KG1 (cell line): ENCODE measurements around the gene CHRDL1.
"Not testable (repeated sequence)": the region's sequence is repeated elsewhere in the genome, so short reads cannot be mapped to it uniquely, and the experiment has no call there.

Experiments
- DNase-seq: peaks from one replicate; lab custom pipeline; 2025; lab: John Stamatoyannopoulos, UW

CHRDL1 gene, protein sequence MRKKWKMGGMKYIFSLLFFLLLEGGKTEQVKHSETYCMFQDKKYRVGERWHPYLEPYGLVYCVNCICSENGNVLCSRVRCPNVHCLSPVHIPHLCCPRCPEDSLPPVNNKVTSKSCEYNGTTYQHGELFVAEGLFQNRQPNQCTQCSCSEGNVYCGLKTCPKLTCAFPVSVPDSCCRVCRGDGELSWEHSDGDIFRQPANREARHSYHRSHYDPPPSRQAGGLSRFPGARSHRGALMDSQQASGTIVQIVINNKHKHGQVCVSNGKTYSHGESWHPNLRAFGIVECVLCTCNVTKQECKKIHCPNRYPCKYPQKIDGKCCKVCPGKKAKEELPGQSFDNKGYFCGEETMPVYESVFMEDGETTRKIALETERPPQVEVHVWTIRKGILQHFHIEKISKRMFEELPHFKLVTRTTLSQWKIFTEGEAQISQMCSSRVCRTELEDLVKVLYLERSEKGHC

DNA sequence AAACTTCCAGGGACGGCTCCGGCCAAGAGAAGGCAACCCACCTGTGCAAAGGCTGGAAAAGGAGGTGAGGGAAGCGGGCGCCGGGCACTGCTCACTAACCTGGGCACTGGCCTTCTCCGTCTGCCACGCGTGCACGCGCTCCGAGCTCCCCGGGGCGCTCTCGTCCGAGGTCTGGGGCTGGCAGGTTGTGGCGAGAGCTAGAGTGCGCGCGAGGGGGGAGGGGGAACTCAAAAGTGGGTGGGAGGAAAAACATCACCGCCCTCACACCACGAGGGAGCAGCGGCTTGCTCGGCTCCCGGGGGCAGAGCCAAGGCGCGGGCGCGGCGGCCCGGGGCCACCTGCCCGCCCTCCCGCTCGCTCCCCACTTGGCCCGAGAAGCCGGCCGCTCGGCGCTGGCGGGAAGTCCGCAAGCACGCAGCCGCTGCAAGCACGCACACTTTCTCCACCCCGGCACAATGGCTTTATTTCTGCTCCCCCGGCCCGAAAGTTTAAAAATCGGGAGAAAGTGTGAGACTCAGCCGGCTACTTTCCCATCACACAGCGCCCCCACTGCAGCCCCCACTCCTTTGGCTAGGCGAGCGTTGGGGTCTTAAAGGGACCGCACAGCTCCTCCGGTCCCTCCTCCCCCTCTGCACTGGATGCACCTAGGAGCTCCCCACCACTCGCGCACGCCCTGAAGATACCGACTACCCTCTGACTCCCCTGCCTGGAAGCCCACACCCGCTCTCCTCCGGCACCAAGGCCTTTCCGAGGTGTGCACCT lies at the start of gene CHRDL1:
Gene CHRDL1 (minus strand): TSS at position 173 of the 762 bp plus-strand sequence. CDS start 3,636 bp downstream, outside the sequence.
- DNase-seq: no peak

- DNase-seq: no peak
These were observed 41.4 kb upstream of the CHRDL1 start for GRCh38 chrX:110836982-110837381.

DNA sequence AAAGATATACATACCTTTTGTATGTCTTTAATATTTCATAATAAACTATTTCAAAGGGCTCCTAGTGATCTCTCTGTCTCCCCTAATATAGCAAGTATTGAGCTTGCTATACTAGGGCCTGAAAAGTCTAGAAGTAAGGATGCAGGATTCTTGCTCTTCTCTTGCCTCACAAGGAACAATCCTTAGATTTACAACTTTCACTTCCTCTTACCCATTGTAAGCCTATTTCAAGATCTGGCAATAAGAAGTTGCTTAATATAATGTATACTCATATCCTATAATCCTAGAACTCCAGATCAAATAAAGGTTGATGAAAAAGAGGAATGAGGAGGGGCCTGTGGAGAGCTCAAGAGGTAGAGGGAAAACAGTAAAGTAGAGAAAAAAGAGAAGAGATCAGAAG lies 40.8 kb upstream of the CHRDL1 start:
- no peak for DNase-seq

DNA sequence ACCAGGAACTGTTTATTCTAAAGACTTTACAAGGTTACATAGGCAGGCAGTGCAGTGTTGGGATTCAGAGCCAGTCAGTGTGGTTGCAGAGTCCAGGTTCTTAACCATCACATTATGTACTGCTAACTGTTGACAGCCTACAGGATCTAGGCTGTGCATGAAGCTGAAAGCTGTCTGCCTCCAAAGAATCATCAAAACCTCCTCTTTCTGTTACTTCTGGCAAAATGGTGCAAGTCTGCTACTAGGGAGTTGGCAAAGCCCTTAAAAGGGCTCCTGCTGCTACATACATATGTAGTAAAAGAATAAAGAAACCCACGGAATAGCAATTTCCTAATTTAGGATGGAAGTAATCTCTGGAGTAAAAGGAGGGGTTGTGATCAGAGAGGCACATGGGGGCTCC lies 40.4 kb upstream of the CHRDL1 start:
- DNase-seq: no peak

DNA sequence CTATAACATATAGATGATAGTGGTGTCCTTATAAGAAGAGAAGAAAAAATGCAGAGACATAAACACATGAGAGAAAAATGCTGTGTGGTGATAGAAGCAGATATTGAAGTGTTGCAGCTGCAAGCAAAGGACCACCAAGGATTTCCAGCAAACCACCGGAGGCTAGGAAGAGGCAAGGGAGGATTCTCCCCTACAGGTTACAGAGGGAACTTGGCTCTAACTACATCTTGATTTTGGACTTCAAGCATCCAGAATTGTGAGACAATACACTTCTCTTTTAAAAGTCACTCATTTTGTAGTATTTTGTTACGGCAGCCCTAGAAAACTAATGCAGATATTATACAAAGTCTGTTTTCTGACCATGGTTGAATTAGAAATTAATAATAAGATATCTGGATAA lies 30.4 kb upstream of the CHRDL1 start:
- no peak for DNase-seq

DNA sequence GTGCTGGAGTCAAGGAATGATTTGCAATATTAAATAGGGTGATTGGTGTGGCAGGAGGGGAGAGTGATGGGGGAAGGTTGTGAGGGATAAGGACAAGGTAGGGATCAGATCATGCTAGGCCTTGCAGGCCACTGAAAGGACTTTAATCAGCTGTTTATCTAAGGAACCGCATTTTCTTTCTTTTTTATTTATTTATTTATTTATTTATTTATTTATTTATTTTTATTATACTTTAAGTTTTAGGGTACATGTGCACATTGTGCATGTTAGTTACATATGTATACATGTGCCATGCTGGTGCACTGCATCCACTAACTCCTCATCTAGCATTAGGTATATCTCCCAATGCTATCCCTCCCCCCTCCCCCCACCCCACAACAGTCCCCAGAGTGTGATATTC lies 20.9 kb upstream of the CHRDL1 start:
- DNase-seq: not testable (repeated sequence)

DNA sequence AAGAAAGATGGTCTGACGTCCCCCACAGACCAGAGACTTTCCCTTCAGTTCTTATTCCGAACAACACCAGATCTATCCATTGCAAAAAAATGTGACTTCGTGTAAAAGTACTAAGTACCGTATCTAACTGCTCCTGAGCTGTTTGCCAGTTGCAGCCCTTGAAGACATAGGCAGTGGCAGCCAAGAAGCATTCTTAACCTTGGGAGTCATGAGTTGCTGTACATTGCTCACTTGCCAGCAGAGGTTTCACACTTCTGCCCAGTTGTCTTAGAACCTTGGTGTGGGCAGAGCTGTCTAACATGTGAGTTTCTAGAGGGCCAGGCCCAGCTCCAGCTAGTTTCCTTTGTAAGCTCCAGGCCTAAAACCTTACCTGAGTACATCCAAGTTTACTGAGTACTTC lies 10.5 kb upstream of the CHRDL1 start:
- no peak for DNase-seq

DNA sequence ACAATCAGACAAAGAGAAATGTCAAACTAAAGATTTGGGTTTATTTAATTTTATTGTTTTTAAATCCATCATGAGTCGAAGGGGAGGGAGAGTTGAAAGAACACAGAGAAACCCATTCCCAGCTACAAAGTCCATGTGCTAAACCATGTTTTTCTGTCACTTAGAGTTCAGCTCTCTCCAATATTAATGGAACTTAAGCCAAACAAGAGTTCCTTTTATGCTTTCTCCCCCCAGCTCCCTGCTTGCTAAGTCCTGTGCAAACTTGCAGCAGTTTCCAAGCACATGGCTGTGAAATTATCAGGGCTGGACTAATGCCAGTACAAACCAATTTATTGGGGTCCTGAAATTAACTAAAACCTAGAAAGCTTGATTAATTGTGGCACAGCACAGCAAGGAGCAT lies 9.7 kb upstream of the CHRDL1 start:
- no peak for DNase-seq

GRCh38 chrX:110804446-110804845 lies 8.8 kb upstream of the CHRDL1 start:
- DNase-seq: no peak

DNA sequence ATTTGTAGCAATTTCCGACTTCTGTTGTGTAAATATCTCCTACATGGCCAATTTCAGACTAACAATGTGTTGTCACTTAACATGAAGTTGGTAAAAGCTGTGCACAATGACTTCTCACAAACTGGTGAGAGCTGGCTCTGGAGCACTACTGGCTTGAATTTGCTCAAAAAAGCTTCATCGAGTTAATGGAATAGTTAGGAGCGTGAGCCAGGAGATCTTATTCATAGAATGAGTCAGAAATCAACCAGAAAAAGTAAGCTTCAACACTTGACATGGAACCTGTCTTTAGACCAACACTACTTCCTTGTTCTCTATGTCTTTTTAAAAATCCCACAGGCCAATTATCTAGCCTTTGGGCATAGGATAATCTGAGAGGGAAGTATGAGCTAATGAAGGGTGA lies 7.9 kb upstream of the CHRDL1 start:
- DNase-seq: no peak

DNA sequence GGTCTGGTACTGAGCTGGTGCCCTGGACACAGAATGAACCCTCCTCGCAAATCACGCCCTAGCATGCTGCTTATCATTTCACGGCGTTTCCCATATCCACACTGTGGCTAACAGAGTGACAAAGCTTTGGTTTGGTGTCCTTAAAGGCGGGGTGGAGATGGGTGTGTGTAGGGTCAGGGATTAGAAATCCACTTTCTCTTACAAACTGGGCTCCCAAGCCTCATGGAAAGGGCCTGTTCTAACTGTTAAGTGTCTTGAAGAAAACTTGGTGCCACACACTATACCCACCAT lies 735 bp upstream of the CHRDL1 start:
- DNase-seq: no peak

- no peak for DNase-seq
These were observed 1.0 kb downstream of the CHRDL1 start for GRCh38 chrX:110794601-110795000.

- DNase-seq: peak; percentile 5
These were observed 4.5 kb downstream of the CHRDL1 start for GRCh38 chrX:110791071-110791470.

DNA sequence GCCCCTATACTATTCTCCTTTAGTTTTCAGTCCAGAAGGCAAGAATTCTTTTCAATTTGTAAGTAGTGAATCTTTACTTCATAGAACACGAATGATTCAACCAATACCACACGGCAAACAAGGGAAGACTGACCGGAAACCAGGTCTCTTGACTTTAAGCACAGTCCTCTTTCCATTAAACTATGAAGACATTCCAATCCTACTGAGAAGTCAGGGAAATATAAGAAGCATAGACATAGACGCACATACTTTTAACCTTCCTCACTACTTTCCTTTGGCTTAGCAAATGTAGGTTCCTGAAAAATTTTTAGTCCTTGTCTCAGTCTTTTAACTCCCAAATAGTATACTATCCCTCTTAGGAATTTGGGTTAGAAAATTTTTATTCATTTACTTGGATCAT lies 9.1 kb downstream of the CHRDL1 start:
- DNase-seq: no peak

- no peak for DNase-seq
These were observed 35.8 kb downstream of the CHRDL1 start for GRCh38 chrX:110759785-110760184.

DNA sequence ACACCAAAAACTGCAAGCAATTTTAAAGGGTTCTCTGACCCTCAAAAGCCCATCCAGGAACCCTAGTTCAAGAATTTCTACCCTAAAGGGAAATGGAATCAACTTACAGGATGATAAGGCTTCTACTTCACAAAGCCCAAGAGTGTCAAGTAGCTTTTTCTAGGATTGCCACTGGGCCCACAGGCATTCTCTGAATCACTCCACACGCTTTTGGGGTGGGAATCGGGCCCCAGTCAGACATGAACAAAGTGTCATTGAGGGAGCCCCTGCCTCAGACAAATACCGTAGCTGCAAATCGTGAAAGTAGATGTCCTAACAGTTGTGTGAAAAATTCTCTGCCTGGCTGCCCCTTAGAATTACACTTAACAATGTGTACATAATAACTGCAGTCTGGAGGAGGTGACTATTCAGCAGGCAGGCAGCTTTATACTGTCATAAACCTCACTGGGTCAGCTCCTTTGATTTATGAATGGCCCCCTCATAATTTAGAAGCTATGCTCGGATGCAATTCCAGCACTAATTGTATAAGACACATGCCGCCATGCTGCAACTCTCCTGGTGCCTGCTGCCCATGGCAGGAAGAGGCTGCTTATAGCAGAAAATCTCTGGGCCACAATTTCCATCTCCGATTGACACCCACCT lies 36.7 kb downstream of the CHRDL1 start:
- no peak for DNase-seq

- DNase-seq: no peak
These were observed 40.0 kb downstream of the CHRDL1 start for GRCh38 chrX:110755611-110756010.

- no peak for DNase-seq
These were observed 40.6 kb downstream of the CHRDL1 start for GRCh38 chrX:110755061-110755460.

- no peak for DNase-seq
These were observed 45.0 kb downstream of the CHRDL1 start for GRCh38 chrX:110750526-110751189.

DNA sequence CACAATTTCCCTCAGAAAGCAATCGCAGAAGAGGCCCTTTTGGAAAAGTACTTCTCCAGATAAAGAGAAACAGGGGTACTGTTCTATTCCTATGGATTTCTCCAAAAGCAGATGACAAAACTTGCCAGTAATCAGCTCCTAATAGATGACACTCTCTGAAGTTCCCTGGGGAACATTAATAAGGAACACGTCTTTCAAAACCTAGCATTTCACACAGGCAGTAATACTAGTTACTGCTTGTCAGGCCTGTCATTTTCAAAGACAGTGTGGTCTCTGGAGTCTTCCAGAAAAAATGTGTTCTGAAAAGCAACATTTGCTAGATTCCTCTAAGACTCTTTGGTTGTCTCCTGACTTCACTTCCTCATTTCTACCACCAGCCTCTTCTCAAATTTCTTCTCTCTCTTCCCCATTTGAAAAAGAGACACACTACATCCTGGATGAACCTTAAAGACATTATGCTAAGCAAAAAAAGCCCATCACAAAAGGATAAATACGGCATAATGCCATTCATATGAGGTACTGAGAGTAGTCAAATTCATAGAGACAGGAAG lies 47.3 kb downstream of the CHRDL1 start:
- peak; percentile 4 for DNase-seq

GRCh38 chrX:110746014-110746413 lies 49.6 kb downstream of the CHRDL1 start:
- no peak for DNase-seq

DNA sequence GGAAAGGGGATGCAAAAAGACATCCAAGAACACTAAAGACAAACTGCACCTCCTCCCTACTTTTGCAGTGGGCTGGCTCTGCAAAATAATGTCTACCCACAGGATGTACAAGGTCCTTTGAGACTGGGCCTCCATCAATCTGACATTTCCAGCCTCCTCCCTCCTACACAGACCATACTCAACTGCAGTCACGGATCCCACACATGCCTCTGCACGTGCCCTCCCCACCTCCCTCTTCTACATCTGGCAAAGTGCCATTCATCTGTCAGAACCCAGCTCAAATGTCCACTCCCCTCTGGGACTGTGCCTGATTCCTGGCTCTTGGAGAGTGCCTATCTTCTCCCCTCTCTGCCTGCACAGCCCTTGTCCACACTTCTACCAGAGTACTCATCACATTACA lies 50.3 kb downstream of the CHRDL1 start:
- no peak for DNase-seq
